Ovary (tissue), 3 donors: ENCODE measurements around the gene MAPKAP1.

Source experiments
- POLR2A ChIP-seq: fragments of 450-650 bp; IDR thresholded peaks from one replicate; pipeline ENCODE4 v1.6.1; 2017; ENCODE audit warnings: antibody characterized with exemption, mild to moderate bottlenecking, moderate library complexity
- TF ChIP-seq, protein P1 (sequence below), 3 donors: fragments of 450-650 bp in 2 of 3; fragments of 200-600 bp in 1 of 3; IDR thresholded peaks; one replicate each; pipeline versions ENCODE4 v1.5.1 to v1.8.0; 2016 to 2022; ENCODE audit warnings: antibody characterized with exemption in 3 of 3, mild to moderate bottlenecking in 1 of 3
- donor health status: DM: no; HTN: no; CAD: no.

DNA sequence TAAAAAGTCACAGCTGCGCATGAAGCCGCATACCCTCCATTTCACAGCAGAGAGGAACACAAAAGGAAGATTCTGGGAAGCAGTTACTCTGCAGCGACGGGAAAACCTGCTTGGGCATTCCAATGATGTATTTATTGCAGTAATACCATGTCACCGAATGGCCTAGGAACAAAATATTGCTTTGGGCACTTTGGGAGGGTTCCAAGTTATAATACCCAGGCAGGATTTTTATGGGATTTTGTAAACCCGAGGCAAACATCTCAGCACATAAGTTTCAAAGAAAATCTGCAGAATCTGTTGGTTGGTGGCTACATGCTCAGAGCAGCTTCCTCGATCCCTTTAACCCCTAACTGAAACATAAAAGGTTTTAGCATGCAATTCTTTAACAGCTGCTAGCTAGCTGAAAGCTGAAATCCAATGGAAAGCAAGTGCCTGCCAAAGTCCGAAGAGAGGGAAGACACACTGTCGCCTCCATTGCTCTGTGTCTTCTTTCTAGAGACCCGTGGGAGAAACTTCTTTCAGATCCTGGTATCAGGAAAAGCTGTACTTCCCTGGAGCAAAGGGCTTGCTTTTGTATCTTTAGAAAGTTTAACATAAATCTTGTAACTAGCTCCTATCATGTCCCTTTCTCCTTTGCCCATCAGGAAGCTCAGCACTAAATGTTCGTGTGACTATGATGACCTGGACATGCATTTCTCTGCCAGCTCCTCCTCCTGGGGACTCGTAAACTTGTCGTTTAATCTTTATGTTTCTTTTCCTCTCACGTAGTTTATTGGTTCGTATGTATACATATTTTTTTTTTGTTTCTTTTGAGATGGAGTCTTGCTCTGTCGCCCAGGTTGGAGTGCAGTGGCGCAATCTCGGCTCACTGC lies 195.0 kb downstream of the MAPKAP1 start:
- TF ChIP-seq, protein P1, sequence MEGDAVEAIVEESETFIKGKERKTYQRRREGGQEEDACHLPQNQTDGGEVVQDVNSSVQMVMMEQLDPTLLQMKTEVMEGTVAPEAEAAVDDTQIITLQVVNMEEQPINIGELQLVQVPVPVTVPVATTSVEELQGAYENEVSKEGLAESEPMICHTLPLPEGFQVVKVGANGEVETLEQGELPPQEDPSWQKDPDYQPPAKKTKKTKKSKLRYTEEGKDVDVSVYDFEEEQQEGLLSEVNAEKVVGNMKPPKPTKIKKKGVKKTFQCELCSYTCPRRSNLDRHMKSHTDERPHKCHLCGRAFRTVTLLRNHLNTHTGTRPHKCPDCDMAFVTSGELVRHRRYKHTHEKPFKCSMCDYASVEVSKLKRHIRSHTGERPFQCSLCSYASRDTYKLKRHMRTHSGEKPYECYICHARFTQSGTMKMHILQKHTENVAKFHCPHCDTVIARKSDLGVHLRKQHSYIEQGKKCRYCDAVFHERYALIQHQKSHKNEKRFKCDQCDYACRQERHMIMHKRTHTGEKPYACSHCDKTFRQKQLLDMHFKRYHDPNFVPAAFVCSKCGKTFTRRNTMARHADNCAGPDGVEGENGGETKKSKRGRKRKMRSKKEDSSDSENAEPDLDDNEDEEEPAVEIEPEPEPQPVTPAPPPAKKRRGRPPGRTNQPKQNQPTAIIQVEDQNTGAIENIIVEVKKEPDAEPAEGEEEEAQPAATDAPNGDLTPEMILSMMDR (IDR thresholded peaks at IDR 0.05), result no peak
- no peak for TF ChIP-seq POLR2A
